ENCODE results near the gene URB2.
A peak's percentile ranks its signal among the peaks of the same experiment; 100 is the strongest.

URB2 gene

GRCh38 chr1:229625071-229625914, 754 bp upstream of the URB2 start (continued):
- TF ChIP-seq PRDM10 (tag by site-specific recombination; IDR thresholded peaks at IDR 0.05): no peak
- no peak for TF ChIP-seq ZNF670 (tag by site-specific recombination; IDR thresholded peaks at IDR 0.05; ENCODE audit: low read depth)
- no peak for TF ChIP-seq ZNF37A (tag by site-specific recombination; IDR thresholded peaks at IDR 0.05)
- TF ChIP-seq RBAK (tag by site-specific recombination; IDR thresholded peaks at IDR 0.05): no peak
- no peak for TF ChIP-seq ZNF621 (tag by site-specific recombination; IDR thresholded peaks at IDR 0.05)
- TF ChIP-seq ZBTB8A (tag by site-specific recombination; IDR thresholded peaks at IDR 0.05): peak; percentile 96
- TF ChIP-seq EGR2 (tag by site-specific recombination; IDR thresholded peaks at IDR 0.05; ENCODE audit: low read depth): peak; percentile 88
- peak; percentile 48 for TF ChIP-seq SP2 (tag by site-specific recombination; IDR thresholded peaks at IDR 0.05)
- TF ChIP-seq GLI4 (tag by site-specific recombination; IDR thresholded peaks at IDR 0.05): peak; percentile 57; the same call in 1 of the 2 replicates
- TF ChIP-seq ZNF76 (tag by site-specific recombination; IDR thresholded peaks at IDR 0.05; ENCODE audit: borderline replicate concordance, low read depth): peak; percentile 86
- no peak for TF ChIP-seq ZNF214 (tag by site-specific recombination; IDR thresholded peaks at IDR 0.05; ENCODE audit: borderline replicate concordance)
- TF ChIP-seq ZNF645 (tag by site-specific recombination; IDR thresholded peaks at IDR 0.05): no peak
- peak; percentile 26; the same call in 1 of the 2 replicates for TF ChIP-seq ZNF596 (tag by site-specific recombination; IDR thresholded peaks at IDR 0.05)
- TF ChIP-seq KLF8 (tag by site-specific recombination; IDR thresholded peaks at IDR 0.05): peak; percentile 85
- peak; percentile 72; the same call in 1 of the 2 replicates for TF ChIP-seq ZNF423 (tag by site-specific recombination; IDR thresholded peaks at IDR 0.05)
- TF ChIP-seq ZNF121 (tag by site-specific recombination; IDR thresholded peaks at IDR 0.05): peak; percentile 39; the same call in 1 of the 2 replicates
- TF ChIP-seq ZNF624 (tag by site-specific recombination; IDR thresholded peaks at IDR 0.05): no peak
- peak; percentile 94 for TF ChIP-seq ZNF600 (tag by site-specific recombination; IDR thresholded peaks at IDR 0.05)
- TF ChIP-seq KLF7 (tag by site-specific recombination; IDR thresholded peaks at IDR 0.05; ENCODE audit: borderline replicate concordance): peak; percentile 30; the same call in 1 of the 2 replicates
- no peak for TF ChIP-seq PBX3 (CRISPR knock-in tag; IDR thresholded peaks at IDR 0.05)
- peak; percentile 92 for TF ChIP-seq ZNF335 (tag by site-specific recombination; conservative IDR thresholded peaks at IDR 0.05)
- no peak for TF ChIP-seq ZNF302 (tag by site-specific recombination; IDR thresholded peaks at IDR 0.05; ENCODE audit: low read depth)
- TF ChIP-seq ZNF211 (tag by site-specific recombination; IDR thresholded peaks at IDR 0.05; ENCODE audit: low read depth): no peak
- TF ChIP-seq HOXC10 (CRISPR knock-in tag; IDR thresholded peaks at IDR 0.05): peak; percentile 54; the same call in 1 of the 2 replicates
- TF ChIP-seq WT1 (tag by site-specific recombination; IDR thresholded peaks at IDR 0.05): peak; percentile 55; the same call in 1 of the 2 replicates
- TF ChIP-seq ZBTB44 (tag by site-specific recombination; IDR thresholded peaks at IDR 0.05): no peak
- peak; percentile 94 for TF ChIP-seq ZFHX2 (tag by site-specific recombination; conservative IDR thresholded peaks at IDR 0.05)
- no peak for TF ChIP-seq ZNF521 (tag by site-specific recombination; IDR thresholded peaks at IDR 0.05)
- peak; percentile 36; the same call in 1 of the 2 replicates for TF ChIP-seq ZBTB7A (tag by site-specific recombination; IDR thresholded peaks at IDR 0.05; ENCODE audit: low read depth)
- peak; percentile 49; the same call in 1 of the 2 replicates for TF ChIP-seq ZNF792 (tag by site-specific recombination; IDR thresholded peaks at IDR 0.05)
- no peak for TF ChIP-seq ZNF660 (tag by site-specific recombination; IDR thresholded peaks at IDR 0.05)
- no peak for TF ChIP-seq ZNF184 (tag by site-specific recombination; IDR thresholded peaks at IDR 0.05)
- TF ChIP-seq ZNF555 (tag by site-specific recombination; conservative IDR thresholded peaks at IDR 0.05): no peak
- no peak for TF ChIP-seq ZNF23 (tag by site-specific recombination; IDR thresholded peaks at IDR 0.05; ENCODE audit: borderline replicate concordance)
